OCI-LY1 (cell line): Measurements from ENCODE around the gene ZNF552.
"Not testable (repeated sequence)": the region's sequence is repeated elsewhere in the genome, so short reads cannot be mapped to it uniquely, and the experiment has no call there.

ENCODE experiments used
- H2AFZ ChIP-seq: fragments of 200-600 bp; sonication (generic), shearing (Covaris generic); 2 replicates; pipeline ENCODE4 v1.6.0; 2014; ENCODE audit warnings: antibody characterized with exemption, mild to moderate bottlenecking, low read length
- H3F3A ChIP-seq: fragments of 200-600 bp; sonication (generic), shearing (Covaris generic); 2 replicates; pipeline ENCODE4 v1.6.0; 2014; ENCODE audit warnings: mild to moderate bottlenecking, antibody characterized with exemption, low read length, moderate library complexity; ENCODE audit not compliant: insufficient read depth
- H3K27ac ChIP-seq: fragments of 200-600 bp; sonication (generic); 2 replicates; pipeline ENCODE4 v1.5.1; 2014; ENCODE audit warnings: low read length, mixed run types, mild to moderate bottlenecking, low read depth; ENCODE audit not compliant: poor library complexity, severe bottlenecking
- H3K27me3 ChIP-seq: fragments of 200-600 bp; sonication (generic); 2 replicates; pipeline ENCODE4 v1.6.0; 2014; ENCODE audit warnings: antibody characterized with exemption, mild to moderate bottlenecking, low read length, moderate library complexity; ENCODE audit not compliant: insufficient read depth
- H3K36me3 ChIP-seq: fragments of 200-600 bp; sonication (generic); 2 replicates; pipeline ENCODE4 v1.6.1; 2014; ENCODE audit warnings: mild to moderate bottlenecking, antibody characterized with exemption, low read length, moderate library complexity, mixed read lengths; ENCODE audit not compliant: insufficient read depth
- H3K4me1 ChIP-seq: fragments of 200-600 bp; sonication (generic); 2 replicates; pipeline ENCODE4 v1.5.1; 2014; ENCODE audit warnings: mild to moderate bottlenecking, low read length, moderate library complexity; ENCODE audit not compliant: insufficient read depth, severe bottlenecking
- H3K4me2 ChIP-seq: fragments of 200-600 bp; sonication (generic), shearing (Covaris generic); 2 replicates; pipeline ENCODE4 v1.6.1; 2014; ENCODE audit warnings: low read length
- H3K4me3 ChIP-seq: fragments of 200-600 bp; sonication (generic); 2 replicates; pipeline ENCODE4 v1.5.1; 2014; ENCODE audit warnings: low read length, low read depth, mild to moderate bottlenecking, mixed read lengths; ENCODE audit not compliant: poor library complexity, severe bottlenecking
- H3K79me2 ChIP-seq: fragments of 200-600 bp; shearing (Covaris generic); 2 replicates; pipeline ENCODE4 v1.6.1; 2016; ENCODE audit warnings: mixed run types, low read length, mixed read lengths; ENCODE audit not compliant: insufficient read depth
- H3K9ac ChIP-seq: fragments of 200-600 bp; sonication (generic), shearing (Covaris generic); 2 replicates; pipeline ENCODE4 v1.6.1; 2014; ENCODE audit warnings: mild to moderate bottlenecking, low read length, mixed read lengths
- H3K9me2 ChIP-seq: fragments of 200-600 bp; sonication (generic), shearing (Covaris generic); 2 replicates; pipeline ENCODE4 v1.6.1; 2014; ENCODE audit warnings: low read depth, mild to moderate bottlenecking, low read length, mixed read lengths
- H3K9me3 ChIP-seq: fragments of 200-600 bp; shearing (Covaris generic); 2 replicates; pipeline ENCODE4 v1.6.1; 2014; ENCODE audit warnings: low read length, mixed read lengths
- H4K20me1 ChIP-seq: fragments of 200-600 bp; sonication (generic), shearing (Covaris generic); 2 replicates; pipeline ENCODE4 v1.6.0; 2016; ENCODE audit warnings: mild to moderate bottlenecking, low read length; ENCODE audit not compliant: insufficient read depth
- EZH2 ChIP-seq: fragments of 200-600 bp; sonication (generic), shearing (Covaris generic); IDR thresholded peaks from 2 replicates; pipeline ENCODE4 v1.8.0; 2017; ENCODE audit warnings: borderline replicate concordance, mixed run types, mild to moderate bottlenecking, antibody characterized with exemption, low read length, moderate library complexity, mixed read lengths
- TF ChIP-seq, protein P1 (sequence below): fragments of 200-600 bp; sonication (generic), shearing (Covaris generic); IDR thresholded peaks from 2 replicates; pipeline ENCODE4 v1.5.1; 2017; ENCODE audit warnings: mild to moderate bottlenecking, antibody characterized with exemption, low read length, moderate library complexity, mixed read lengths

The ZNF552 gene

DNA sequence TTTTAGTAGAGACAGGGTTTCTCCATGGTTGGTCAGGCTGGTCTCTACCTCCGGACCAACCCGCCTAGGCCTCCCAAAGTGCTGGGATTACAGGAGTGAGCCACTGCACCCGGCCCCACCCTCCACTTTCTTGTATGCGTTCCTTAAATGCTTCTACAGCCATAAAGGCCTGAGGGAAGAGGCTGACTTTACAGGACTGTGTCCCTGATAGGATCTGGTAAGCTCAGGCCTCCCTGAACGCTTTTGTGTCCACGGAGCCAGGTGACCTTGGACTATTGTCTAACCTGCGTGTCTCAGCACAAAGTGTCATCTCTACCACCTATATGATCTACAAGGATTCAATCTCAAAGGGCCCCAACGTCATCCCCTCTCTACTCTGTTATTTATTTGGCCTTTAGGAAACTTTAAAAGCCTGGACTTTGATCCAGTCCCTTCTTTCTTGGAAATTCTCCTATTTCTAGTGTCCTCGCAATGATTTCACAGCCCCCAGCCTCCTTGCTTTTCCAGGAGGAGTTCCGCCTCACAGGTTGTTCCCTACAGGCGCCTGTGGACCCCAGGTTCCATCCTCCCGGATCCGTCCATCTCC lies 701 bp downstream of the ZNF552 start:
- no peaks in the 10 kb centered on the region for H3K9me2 ChIP-seq
- peak overlapping the region; percentile 92 for H3K4me2 ChIP-seq
- H3K4me1 ChIP-seq, result peaks cover 37% of the 10 kb centered on the region
- H4K20me1 ChIP-seq, result no peaks in the 10 kb centered on the region
- H3F3A ChIP-seq, result no peaks in the 10 kb centered on the region
- H3K27ac ChIP-seq, result peak overlapping the region; percentile 8
- no peak overlapping the region for H2AFZ ChIP-seq
- H3K79me2 ChIP-seq, result peaks cover 8% of the 10 kb centered on the region; the same call in 1 of the 2 replicates
- no peak for TF ChIP-seq EZH2
- TF ChIP-seq, protein P1, sequence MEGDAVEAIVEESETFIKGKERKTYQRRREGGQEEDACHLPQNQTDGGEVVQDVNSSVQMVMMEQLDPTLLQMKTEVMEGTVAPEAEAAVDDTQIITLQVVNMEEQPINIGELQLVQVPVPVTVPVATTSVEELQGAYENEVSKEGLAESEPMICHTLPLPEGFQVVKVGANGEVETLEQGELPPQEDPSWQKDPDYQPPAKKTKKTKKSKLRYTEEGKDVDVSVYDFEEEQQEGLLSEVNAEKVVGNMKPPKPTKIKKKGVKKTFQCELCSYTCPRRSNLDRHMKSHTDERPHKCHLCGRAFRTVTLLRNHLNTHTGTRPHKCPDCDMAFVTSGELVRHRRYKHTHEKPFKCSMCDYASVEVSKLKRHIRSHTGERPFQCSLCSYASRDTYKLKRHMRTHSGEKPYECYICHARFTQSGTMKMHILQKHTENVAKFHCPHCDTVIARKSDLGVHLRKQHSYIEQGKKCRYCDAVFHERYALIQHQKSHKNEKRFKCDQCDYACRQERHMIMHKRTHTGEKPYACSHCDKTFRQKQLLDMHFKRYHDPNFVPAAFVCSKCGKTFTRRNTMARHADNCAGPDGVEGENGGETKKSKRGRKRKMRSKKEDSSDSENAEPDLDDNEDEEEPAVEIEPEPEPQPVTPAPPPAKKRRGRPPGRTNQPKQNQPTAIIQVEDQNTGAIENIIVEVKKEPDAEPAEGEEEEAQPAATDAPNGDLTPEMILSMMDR, result no peak
- peak overlapping the region; percentile 92 for H3K9ac ChIP-seq
- H3K27me3 ChIP-seq, result no peaks in the 10 kb centered on the region
- H3K36me3 ChIP-seq, result peaks cover 23% of the 10 kb centered on the region
- no peaks in the 10 kb centered on the region for H3K9me3 ChIP-seq
- peak overlapping the region; percentile 94 for H3K4me3 ChIP-seq

DNA sequence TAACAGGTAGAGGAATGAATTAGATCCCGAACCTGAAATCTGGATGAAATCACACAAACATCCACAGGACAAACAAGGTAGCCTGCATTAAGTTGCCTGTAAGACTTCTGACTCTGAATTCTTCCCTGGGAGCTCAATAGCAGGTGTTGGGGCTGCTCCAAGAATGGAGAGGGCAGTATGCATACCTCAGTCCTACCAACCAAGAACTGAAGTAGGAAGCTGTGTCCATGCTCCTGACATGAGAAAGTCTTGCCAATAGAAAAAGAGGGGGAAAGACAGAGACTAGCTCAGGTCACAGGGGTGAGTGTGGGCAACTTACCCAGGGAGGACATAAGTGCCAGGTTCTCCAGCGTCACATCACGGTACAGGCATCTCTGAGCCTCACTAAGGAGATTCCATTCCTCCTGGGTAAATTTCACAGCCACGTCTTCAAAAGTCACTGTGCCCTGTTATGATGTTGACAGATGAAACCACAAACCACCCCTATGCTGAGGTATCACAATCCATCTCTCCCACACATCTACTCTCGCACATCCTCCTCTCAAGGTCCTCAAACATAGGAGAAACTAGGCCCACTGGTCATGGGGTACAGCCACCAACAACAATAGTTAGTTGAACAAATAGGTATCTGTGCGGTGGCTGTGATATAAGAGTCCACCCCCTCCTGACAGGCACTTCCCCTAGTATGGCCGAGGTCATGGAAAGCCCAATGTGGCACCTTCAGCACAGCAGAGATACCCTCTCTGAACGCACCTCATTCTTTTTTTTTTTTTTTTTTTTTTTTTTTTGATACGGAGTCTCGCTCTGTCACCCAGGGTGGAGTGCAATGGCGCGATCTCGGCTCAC lies 1.5 kb downstream of the ZNF552 start:
- H4K20me1 ChIP-seq, H3K9ac ChIP-seq, H3K79me2 ChIP-seq, H3K9me3 ChIP-seq, H2AFZ ChIP-seq, H3F3A ChIP-seq, H3K27me3 ChIP-seq, H3K9me2 ChIP-seq: not testable (repeated sequence)
- Histone ChIP-seq H3K4me2 (peak overlapping the region; percentile 92), H3K4me3 (peak overlapping the region; percentile 94), H3K36me3 (peaks cover 29% of the 10 kb centered on the region), H3K27ac (peak overlapping the region; percentile 67), H3K4me1 (peaks cover 29% of the 10 kb centered on the region)

DNA sequence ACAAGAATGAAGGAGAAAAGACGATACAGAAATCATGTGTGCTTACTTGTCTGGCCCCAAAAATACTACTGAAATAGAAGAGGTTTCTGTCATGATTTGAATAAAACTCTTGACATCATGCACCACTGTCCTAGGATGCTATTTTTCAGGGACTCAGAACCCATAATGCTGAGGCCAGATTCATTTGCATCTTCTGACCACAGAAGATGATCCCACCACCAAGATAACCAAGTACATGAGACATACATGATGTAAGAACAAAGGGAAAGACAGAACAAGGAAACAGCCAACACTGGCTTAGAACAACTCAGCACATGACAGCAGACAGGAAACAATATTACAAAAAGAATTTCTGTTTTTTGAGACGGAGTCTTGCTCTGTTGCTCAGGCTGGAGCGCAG lies 2.5 kb downstream of the ZNF552 start:
- Histone ChIP-seq H3K4me2 (peak overlapping the region; percentile 92; the same call in 1 of the 2 replicates), H3K9me2 (no peaks in the 10 kb centered on the region), H3K27ac (peak overlapping the region; percentile 67), H3K9ac (no peak overlapping the region; the same call in 1 of the 2 replicates), H3K9me3 (no peaks in the 10 kb centered on the region), H3F3A (no peaks in the 10 kb centered on the region), H3K79me2 (peaks cover 8% of the 10 kb centered on the region; the same call in 1 of the 2 replicates), H4K20me1 (no peaks in the 10 kb centered on the region), H3K36me3 (peaks cover 39% of the 10 kb centered on the region), H3K4me1 (peaks cover 28% of the 10 kb centered on the region), H3K4me3 (peak overlapping the region; percentile 94), H3K27me3 (no peaks in the 10 kb centered on the region), H2AFZ (no peak overlapping the region)
- no peak for TF ChIP-seq EZH2
- TF ChIP-seq, protein P1, result no peak

DNA sequence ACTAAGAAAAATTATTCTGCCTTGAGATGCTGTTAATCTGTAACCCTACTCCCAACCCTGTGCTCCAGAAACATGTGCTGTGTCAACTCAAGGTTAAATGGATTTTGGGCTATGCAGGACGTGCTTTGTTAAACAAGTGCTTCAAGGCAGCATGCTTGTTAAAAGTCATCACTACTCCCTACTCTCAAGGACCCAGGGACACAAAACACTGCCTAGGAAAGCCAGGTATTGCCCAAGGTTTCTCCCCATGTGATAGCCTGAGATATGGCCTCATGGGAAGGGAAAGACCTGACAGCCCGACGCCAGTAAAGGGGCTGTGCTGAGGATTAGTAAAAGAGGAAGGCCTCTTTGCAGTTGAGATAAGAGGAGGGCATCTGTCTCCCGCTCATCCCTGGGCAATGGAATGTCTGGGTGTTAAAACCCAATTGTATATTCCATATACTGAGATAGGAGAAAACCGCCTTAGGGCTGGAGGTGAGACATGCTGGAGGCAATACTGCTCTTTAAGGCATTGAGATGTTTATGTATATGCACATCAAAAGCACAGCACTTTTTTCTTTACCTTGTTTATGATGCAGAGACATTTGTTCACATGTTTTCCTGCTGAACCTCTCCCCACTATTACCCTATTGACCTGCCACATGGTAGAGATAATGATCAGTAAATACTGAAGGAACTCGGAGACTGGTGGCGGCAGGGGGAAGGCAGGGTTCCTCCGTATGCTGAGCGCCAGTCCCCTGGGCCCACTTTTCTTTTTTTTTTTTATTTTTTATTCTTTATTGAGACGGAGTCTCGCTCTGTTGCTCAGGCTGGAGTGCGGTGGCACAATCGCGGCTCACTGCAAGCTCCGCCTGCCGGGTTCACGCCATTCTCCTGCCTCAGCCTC lies 4.1 kb downstream of the ZNF552 start:
- Histone ChIP-seq H3K36me3 (peaks cover 55% of the 10 kb centered on the region), H3K4me1 (peaks cover 28% of the 10 kb centered on the region)
- H3K79me2 ChIP-seq, H3K4me3 ChIP-seq, H3F3A ChIP-seq, H3K9me3 ChIP-seq, H2AFZ ChIP-seq, H3K4me2 ChIP-seq, H4K20me1 ChIP-seq, H3K9ac ChIP-seq, H3K27me3 ChIP-seq, H3K27ac ChIP-seq, H3K9me2 ChIP-seq: not testable (repeated sequence)
